ENCODE data around the gene CTNNAL1.

DNA sequence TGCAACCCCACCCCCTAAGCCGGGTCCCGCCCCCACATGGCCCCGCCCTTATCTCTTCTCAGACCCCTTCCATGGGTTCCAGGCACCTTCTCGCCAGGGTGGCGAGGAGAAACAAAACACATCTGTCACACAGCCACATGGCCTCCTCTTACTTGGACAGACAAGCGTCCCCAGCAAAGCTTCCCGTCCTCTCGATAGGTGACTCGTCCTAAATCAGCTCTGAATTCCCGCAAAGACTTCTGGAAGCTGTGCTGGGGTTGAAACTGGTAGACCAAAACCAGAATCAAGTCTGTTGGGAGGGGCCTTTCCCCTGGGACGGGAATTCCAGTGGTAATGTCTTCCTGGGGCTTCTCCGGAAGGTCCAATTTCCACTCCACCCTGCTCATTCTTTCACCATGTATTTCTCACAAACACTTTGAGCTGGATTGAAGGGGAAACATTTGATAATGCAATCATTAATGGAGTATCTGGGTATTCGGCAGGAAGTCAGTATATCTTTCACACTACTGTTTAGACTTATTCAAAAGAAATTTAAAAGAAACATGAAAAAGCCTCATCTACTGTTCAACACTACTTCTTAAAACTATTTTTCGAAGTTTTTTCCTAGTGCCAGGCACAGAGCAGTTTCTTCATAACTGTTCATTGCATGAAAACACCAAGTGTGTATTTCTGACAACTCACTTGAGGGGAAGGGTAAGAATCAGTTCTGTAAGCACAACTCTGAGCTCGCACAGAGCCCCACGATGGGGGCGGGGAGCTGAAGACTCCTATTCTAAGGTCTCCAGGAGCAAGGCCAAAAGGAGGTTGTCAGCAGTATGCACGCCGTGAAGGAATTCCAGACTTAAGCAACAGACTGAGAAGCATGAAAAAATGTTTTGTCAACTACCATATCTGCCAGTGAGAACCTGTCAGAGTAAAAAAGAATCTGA is 644 bp upstream of the CTNNAL1 start:
- TF ChIP-seq, protein P1, sequence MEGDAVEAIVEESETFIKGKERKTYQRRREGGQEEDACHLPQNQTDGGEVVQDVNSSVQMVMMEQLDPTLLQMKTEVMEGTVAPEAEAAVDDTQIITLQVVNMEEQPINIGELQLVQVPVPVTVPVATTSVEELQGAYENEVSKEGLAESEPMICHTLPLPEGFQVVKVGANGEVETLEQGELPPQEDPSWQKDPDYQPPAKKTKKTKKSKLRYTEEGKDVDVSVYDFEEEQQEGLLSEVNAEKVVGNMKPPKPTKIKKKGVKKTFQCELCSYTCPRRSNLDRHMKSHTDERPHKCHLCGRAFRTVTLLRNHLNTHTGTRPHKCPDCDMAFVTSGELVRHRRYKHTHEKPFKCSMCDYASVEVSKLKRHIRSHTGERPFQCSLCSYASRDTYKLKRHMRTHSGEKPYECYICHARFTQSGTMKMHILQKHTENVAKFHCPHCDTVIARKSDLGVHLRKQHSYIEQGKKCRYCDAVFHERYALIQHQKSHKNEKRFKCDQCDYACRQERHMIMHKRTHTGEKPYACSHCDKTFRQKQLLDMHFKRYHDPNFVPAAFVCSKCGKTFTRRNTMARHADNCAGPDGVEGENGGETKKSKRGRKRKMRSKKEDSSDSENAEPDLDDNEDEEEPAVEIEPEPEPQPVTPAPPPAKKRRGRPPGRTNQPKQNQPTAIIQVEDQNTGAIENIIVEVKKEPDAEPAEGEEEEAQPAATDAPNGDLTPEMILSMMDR (IDR thresholded peaks at IDR 0.05): no peak
- TF ChIP-seq POLR2A (IDR thresholded peaks at IDR 0.05): no peak

All from testis (tissue), 2 donors.